GM19025 (cell line): ENCODE results near the gene GAR1.
"Not testable (repeated sequence)": the region's sequence is repeated elsewhere in the genome, so short reads cannot be mapped to it uniquely, and the experiment has no call there.

Source experiments
- ATAC-seq: cut with Tn5 transposase; IDR thresholded peaks from one replicate; pipeline ENCODE4 v1.9.1; 2021; ENCODE audit warnings: mild to moderate bottlenecking, low read depth, moderate library complexity; ENCODE audit not compliant: unreplicated experiment

GAR1 gene

DNA sequence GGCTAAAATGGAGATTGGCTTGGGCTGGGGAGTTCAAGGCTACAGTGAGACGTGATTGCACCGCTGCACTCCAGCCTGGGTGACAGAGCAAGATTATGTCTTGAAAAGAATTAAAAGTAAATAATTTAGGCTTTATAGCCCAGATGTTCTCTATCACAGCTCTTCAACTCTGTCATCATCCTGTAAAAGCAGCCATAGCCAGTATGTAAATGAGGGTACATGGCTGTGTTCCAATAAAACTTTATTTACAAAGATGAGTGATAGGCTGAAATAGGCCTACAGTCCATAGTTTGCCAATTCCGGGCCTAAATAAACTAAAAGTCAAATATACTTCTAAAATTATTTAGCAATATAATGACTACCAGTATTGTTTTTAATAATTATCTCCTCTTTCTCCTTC, 21.4 kb downstream of the GAR1 start:
- ATAC-seq: no peak

DNA sequence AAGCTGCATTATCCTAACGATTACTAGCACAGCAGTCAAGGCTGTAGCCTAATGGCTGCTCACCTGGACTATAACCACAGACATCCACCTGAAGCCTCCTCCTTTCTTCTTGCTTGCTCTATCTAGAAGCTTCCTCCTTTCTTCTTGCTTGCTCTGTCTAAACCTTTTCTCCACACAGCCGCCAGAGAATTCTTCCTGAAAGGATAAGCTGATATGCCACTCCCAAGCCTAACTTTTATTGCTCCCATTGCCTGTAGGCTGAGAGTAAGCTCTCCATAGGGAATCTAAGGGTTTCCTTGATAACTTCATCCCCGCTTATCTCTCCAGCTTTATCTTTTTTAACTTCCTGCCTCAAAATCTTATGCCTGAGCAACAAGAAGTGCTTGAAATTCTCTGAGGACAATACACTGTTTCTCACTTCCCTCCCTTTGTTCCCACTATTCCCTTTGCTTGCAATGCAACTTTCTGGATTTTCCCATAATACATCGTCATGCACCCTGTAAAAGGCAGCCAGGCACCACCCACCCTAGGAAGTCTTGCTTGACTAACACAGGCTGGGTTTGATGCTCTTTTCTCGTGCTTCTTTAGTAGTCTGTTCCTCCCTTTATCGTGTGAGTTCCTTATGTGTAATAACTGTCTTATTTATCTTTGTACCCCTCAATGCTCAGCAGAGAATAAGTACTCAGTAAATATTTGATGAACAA, 31.0 kb downstream of the GAR1 start:
- no peak for ATAC-seq

DNA sequence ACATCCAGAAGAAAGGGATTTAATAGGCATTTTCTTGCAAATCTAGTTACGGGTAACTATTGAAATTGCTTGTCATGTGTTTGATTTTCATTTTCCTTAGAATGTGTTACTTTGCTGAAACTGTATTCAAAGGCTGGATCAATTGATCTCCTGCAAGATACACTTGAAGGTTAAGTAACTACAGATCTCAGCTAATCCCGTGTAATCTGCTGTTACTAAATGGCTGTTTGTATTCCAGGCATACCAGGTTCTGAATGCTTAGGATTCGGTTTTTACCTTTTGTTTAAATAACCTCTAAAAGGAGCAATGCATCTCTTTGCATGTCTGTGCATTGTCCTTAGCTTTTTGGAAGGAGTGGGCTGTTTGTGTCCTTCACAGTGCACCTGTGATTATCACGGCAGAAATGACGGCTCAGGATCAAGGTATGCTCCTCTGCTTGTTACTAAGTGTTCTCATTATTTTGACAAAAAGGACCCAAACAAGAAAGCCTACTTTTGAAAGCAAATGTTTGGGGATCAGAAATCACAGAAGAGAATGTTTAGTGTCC, 32.4 kb downstream of the GAR1 start, which contains the start of gene LRIT3:
TSS of gene LRIT3 (plus strand) at position 212 of the 547 bp plus-strand sequence. CDS start at position 307, 95 bp downstream.
- no peak for ATAC-seq

DNA sequence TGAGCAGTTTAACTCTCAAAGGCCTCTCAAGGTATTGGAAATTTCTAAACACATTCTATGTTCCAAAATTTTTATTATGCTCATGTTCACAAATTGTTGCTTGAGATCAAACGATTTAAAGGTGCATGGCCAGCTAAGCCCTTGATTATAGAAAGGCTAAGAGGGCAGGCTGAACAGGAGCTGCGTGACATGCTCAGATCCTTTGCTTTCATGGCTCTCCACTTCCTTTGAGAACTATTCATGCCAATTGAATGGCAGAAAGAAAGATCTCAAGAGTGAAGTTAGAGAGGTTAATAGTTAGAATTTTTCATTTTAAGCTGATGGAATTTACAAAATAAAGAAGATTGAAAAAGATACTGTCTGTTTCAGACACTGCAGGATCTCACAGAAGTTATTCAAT, 32.9 kb downstream of the GAR1 start:
- ATAC-seq: no peak

DNA sequence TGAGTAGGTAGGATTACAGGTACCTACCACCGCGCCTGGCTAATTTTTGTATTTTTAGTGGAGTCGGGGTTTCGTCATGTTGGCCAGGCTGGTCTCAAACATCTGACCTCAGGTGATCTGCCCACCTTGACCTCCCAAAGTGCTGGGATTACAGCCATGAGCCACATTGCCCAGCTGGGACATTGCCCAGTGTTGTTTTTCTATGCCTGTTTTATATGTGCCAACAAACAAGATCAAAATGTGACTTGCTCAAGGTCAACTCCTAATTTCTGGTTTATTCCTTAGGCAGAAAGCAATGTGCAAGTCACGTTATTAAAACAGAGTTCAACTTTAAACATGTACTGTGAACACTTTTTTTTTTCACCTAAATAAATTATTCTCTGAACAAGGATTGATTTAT, 35.0 kb downstream of the GAR1 start:
- ATAC-seq: no peak

DNA sequence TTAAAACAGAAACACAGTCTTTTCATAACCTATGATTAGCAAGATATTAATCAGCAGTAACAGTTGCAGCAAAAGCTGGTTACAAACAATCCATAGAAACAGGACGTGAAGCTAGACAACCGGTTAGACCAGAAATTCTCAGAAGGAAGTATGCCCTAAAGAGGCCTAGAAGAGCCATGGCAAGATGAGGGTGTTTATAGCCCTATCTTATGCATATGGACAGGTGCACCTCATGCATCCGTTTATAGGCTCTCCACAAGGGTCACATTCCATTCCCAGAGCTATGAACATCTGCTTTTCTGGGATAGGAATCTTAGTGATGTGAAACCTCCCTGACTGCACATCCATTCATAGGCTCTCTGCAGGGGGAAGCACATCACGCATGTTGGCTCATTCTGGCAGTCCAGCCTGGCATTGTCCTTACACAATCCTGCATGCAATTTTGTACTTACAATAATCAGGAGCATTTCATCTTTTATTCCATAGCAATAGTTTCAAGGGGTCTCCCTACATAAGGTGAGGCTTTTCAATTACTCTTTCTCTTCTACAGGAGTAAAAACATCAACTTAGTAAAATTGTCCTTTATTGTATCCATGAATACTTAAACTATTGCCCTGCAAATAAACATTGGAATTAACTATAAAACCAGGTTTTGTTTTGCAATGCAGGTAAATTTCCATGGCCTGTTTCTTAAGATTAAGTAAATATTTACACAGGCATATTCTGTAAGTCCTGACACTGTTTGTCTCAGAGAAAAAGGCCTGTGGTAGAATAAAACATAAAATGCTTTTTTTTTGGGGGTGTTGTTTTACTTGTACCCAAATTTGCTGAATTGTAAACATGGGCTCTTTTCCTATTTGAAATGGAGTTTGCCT, 44.1 kb downstream of the GAR1 start:
- ATAC-seq: not testable (repeated sequence)

DNA sequence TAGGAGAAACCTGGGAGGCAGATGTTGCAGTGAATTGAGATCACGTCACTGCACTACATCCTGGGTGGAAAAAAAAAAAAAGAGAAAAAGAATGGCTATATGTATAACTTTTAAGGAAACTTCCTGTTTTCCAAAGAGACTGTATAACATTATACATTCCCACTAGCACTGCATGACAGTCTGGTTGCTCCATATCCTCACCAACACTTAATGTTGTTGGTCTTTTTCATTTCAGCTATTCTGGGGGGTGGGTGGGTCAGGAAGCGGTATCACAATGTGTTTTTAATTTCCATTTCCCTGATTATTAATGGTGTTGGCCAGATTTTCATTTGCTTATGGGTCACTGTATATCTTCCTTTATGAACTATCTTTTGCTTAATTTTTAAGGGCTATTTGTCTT, 45.7 kb downstream of the GAR1 start:
- no peak for ATAC-seq

DNA sequence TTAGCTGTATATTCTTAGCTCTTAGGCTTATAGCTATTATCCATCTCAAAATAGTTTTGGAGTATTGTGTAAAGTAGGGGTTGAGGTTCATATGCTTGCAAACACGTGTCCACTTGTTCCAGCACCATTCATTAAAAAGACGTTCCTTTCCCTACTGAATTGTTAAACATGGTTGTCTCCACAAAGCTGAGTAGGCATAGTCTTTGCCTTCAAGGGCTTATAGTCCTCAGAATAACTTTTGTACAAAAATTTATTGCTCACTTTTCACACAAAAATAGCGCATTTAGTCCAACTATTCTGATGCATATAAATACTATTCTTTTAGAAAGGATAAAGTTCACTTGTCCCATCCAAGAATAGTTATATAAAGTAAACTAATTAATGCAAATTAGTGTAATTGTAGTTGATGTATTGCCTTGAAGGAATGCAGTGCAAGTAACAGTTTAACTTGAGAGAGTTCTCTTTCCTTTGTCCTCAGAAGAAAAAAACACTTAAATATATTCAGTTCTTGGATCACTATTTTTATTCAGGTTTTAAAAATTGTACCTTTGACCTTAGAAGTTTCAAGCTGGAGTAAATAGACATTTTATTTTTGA, 46.5 kb downstream of the GAR1 start:
- no peak for ATAC-seq

DNA sequence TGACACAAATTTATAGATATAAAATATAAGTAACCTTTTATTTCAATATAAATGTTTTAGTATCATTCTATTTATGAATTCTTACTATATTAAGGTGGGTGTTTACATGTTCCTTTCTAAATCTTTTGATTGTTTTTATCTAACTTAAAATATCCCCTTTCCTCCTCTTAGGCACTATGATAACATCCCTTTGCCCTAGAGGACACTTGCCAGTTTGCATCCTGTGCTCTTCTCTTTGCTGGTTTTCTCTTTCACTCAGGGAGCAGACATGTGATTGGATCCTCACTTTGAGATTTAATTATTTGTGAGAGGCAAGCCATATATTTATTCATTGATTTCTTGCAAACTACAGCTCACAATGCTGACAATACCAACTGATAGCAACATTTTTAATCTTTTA, 48.6 kb downstream of the GAR1 start:
- ATAC-seq: no peak

DNA sequence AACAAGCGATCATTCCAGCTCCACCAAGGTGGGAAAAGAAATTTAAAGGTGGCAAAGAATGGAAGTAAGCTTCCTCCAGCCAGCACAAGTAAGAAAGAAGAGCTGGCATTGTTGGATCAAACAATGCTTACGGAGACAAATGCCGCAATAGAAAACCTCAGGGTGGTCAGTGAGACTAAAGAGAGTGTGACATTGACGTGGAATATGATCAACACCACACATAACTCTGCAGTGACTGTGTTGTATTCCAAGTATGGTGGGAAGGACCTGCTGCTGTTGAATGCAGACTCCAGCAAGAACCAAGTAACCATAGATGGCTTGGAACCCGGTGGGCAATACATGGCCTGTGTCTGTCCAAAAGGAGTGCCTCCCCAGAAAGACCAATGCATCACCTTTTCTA, 54.5 kb downstream of the GAR1 start:
- ATAC-seq: no peak

DNA sequence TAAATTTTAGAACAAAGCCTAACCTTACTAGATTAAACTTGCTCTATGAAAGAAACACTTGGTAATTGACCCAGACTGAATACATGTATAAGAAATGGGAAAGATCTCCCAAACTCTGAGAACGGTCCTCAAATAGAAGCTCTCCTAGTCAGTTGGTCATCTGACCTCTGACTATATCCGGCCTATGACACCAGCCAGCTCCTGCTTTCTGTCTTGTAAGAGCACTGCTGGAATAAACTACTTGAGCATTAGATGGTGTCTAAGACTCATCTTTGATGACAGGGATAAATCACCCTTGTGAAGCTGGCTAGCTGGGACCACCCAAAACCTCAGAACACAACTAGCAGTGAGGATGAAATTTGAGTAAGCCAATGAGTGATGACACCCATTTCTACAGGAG, 56.5 kb downstream of the GAR1 start:
- ATAC-seq: no peak

DNA sequence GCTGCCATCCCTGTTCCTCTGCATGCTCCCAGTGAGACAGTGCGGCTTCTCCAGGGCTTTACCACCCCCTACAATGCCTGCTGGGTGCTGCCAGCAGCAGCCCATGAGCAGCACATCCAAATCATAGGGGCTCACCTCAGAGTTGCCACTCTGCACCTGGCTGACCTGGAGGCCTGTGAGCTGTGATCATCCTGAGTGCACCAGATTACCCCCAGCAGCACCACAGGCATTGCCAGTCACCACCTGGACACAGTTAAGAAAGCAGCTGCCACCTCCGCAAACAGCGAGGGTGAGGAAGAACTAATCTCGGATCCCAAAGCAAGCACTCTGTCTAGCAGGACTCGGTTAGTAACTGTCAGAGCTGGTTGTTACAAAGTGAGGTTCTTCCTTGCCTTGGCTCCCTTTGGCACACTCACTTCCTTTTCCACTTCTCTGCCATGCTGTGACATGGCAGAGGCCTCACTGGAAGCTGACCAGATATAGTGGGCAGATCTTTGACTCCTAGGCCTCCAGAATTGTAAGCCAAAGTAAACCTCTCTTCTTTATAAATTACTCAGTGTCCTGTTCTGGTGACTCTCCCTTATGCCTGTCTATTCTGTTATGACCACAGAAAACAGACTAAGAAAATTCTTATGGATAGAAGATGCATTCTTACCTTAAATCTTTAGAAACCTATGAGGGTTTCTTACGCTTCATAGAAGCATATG, 57.5 kb downstream of the GAR1 start:
- no peak for ATAC-seq

DNA sequence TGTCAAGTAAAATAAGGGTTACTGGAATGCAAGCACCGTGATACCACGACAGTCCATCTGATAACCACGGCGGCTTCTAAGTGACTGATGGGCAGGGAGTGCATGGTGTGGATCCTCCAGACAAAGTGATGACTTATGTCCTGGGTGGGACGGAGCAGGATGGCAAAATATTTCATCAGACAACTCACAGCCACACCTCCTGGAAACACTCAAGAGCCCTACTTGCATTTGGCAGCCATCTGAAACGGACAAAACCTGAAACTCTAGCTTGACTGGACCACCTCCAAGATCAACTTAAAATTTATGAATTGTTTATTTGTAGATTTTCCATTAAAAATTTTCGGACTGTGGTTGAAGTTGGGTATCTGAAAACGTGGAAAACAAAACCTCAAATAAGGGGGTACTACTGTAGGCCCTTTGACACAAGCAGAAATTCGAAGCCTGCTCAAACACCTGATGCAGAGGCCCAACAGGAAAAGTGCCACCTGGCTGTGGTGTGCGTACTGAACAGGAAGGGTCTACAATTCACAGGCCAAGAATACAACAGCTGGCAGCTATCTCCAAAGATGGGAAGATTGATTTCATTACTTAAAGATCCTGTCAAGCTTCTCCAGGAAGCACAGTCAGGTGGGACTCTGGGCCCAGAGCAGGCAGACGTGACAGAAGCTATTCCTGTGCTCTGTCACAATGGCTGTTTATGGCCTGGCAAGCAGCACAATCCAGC, 58.4 kb downstream of the GAR1 start:
- ATAC-seq: no peak
